Uterus (tissue), 4 donors: ENCODE results near the gene OSBPL9. TPM values are rescaled to one million over a fixed set of nuclear protein-coding genes. Genes with fewer than 3 reads are reported as not detected.

Source experiments
- DNase-seq, 2 donors: peaks; one replicate each; pipeline ENCODE4 v3.0.0-alpha.2; 2019 to 2020
- H3K27ac ChIP-seq, 2 donors: fragments of 200-600 bp; sonication (generic); 1 replicate in 1 of 2; 2 replicates in 1 of 2; pipeline ENCODE4 v1.5.1; 2016 to 2018
- H3K27me3 ChIP-seq, 2 donors: fragments of 200-600 bp; sonication (generic); one replicate each; pipeline ENCODE4 v1.5.1; 2018 to 2019; ENCODE audit warnings: control low read depth in 1 of 2
- H3K36me3 ChIP-seq, 2 donors: fragments of 200-600 bp; sonication (generic); one replicate each; pipeline ENCODE4 v1.5.1; 2019; ENCODE audit warnings: control low read depth in 1 of 2
- H3K4me1 ChIP-seq, 2 donors: fragments of 200-600 bp; sonication (generic); one replicate each; pipeline ENCODE4 v1.5.1; 2018 to 2019; ENCODE audit warnings: control low read depth in 1 of 2
- H3K4me3 ChIP-seq, 2 donors: fragments of 200-600 bp; sonication (generic); 1 replicate in 1 of 2; 2 replicates in 1 of 2; pipeline ENCODE4 v1.5.1; 2018 to 2019; ENCODE audit warnings: mild to moderate bottlenecking in 1 of 2
- H3K9me3 ChIP-seq, 2 donors: fragments of 200-600 bp; sonication (generic); one replicate each; pipeline ENCODE4 v1.5.1; 2019; ENCODE audit warnings: control low read depth in 1 of 2
- POLR2A ChIP-seq, 2 donors: fragments of 450-650 bp; IDR thresholded peaks; one replicate each; pipeline ENCODE4 v1.6.1; 2016; ENCODE audit warnings: antibody characterized with exemption in 2 of 2, mild to moderate bottlenecking in 1 of 2, moderate library complexity in 1 of 2
- intact Hi-C: fragments of 100-400 bp; cut with DNase I; formaldehyde crosslinking; loops from one replicate; pipeline ENCODE4 v1.15.1; 2023; ENCODE audit warnings: low total_unique reads
- total RNA-seq, 4 donors: library from RNA; depleted of rRNA in 3 of 4; stranded (reverse); fragments of >200 nt in 3 of 4; gene quantifications; one replicate each; pipeline versions ENCODE4 v1.1.0 to v1.2.4, GENCODE V29; 2014 to 2023
- TF ChIP-seq, protein P1 (sequence below), 4 experiments: fragments of 200-600 bp in 2 of 4; fragments of 450-650 bp in 2 of 4; sonication (generic) in 2 of 4; IDR thresholded peaks; one replicate each; pipeline ENCODE4 v1.5.1; 2016 to 2019; ENCODE audit warnings: antibody characterized with exemption in 4 of 4, mild to moderate bottlenecking in 2 of 4, moderate library complexity in 1 of 4
- donor health status: DM: yes; HTN: yes; CAD: no.

The OSBPL9 gene
- total RNA-seq, 4 donors from 2014 or later = 94.0 to 122 (median 108) TPM

DNA sequence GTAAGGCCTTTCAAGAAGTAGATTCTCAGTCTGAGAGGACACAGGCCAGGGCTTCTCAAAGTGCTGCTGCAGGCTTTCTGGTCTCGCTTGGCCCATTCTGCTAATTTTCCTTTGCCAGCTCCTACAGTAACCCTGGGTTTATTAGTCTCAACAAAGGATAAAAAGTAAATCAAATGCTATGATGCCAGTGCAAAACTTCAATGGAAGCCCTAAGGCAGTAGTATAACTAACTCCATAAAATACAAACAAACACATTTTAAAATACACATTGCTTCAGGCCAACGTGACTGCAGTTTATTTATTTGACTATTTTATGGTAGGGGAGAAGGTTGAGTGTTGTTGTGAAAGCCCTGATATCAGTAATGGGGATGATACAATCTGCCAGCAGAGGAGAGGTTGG is 172.0 kb downstream of the OSBPL9 start:
- Histone ChIP-seq H3K4me1 (no peaks in the 10 kb centered on the region), H3K4me3 (no peak overlapping the region), H3K36me3 (no peaks in the 10 kb centered on the region), H3K9me3 (no peaks in the 10 kb centered on the region), H3K27me3 (no peaks in the 10 kb centered on the region), H3K27ac (no peak overlapping the region)
- TF ChIP-seq, protein P1, sequence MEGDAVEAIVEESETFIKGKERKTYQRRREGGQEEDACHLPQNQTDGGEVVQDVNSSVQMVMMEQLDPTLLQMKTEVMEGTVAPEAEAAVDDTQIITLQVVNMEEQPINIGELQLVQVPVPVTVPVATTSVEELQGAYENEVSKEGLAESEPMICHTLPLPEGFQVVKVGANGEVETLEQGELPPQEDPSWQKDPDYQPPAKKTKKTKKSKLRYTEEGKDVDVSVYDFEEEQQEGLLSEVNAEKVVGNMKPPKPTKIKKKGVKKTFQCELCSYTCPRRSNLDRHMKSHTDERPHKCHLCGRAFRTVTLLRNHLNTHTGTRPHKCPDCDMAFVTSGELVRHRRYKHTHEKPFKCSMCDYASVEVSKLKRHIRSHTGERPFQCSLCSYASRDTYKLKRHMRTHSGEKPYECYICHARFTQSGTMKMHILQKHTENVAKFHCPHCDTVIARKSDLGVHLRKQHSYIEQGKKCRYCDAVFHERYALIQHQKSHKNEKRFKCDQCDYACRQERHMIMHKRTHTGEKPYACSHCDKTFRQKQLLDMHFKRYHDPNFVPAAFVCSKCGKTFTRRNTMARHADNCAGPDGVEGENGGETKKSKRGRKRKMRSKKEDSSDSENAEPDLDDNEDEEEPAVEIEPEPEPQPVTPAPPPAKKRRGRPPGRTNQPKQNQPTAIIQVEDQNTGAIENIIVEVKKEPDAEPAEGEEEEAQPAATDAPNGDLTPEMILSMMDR (IDR thresholded peaks at IDR 0.05) = no peak
- TF ChIP-seq POLR2A (IDR thresholded peaks at IDR 0.05) = no peak
- intact Hi-C loops = no loop called here
- no peak for DNase-seq

- no peaks in the 10 kb centered on the region for H3K27me3 ChIP-seq
- no peak for DNase-seq
- no peaks in the 10 kb centered on the region for H3K4me1 ChIP-seq
- no peak overlapping the region for H3K27ac ChIP-seq
- TF ChIP-seq POLR2A (IDR thresholded peaks at IDR 0.05) = no peak
- TF ChIP-seq, protein P1 (IDR thresholded peaks at IDR 0.05) = no peak
- intact Hi-C loops = no loop called here
- no peak overlapping the region for H3K4me3 ChIP-seq
- no peaks in the 10 kb centered on the region for H3K36me3 ChIP-seq
- H3K9me3 ChIP-seq = no peaks in the 10 kb centered on the region
Measured at GRCh38 chr1:51789342-51789741, 172.4 kb downstream of the OSBPL9 start.

DNA sequence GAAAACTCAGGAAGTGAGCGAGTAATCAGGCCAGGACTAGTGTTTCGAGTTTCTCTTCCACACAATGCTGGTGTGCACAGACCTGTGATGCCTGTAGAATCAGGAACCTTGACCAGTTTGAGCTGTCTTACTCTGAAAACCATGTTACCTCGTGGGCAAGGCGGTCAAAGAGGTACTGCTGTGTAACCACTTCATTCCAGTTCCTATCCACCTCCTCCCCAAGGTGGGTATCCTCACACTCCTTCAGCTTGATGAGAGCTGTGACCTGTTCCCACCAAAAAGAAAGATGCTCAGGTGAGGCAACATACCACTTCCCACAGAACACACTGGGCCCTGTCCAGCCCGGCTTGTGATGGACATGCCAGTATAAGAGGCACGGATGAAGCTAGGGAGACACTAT is 173.5 kb downstream of the OSBPL9 start:
- Histone ChIP-seq H3K9me3 (no peaks in the 10 kb centered on the region), H3K4me3 (no peak overlapping the region), H3K36me3 (no peaks in the 10 kb centered on the region), H3K27ac (no peak overlapping the region), H3K4me1 (no peaks in the 10 kb centered on the region), H3K27me3 (no peaks in the 10 kb centered on the region)
- intact Hi-C loops = no loop called here
- TF ChIP-seq POLR2A (IDR thresholded peaks at IDR 0.05) = no peak
- TF ChIP-seq, protein P1 (IDR thresholded peaks at IDR 0.05) = no peak
- no peak for DNase-seq

DNA sequence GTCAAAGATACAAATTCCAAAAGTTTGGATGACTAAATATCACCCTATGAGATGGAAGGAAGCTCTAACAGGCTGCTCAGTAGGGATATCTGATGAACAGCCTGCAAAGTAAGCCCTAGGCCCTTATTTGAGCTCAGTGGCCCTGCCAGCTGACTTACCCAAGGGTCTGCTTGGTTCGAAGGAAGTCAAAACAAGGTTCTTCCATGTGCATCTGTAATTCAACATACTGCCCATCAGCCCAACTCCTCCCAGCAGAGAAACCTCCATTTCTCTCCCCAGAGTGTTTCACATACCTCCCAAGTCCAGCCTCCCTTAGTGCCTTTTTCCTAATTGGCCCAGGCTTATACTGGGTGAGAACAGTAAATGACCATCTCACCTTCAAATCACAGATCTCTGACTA is 175.0 kb downstream of the OSBPL9 start:
- DNase-seq = no peak
- Histone ChIP-seq H3K27ac (no peak overlapping the region), H3K9me3 (no peaks in the 10 kb centered on the region), H3K36me3 (no peaks in the 10 kb centered on the region), H3K4me3 (no peak overlapping the region), H3K27me3 (no peaks in the 10 kb centered on the region), H3K4me1 (no peaks in the 10 kb centered on the region)
- intact Hi-C loops = no loop called here
- TF ChIP-seq, protein P1 (IDR thresholded peaks at IDR 0.05) = no peak
- no peak for TF ChIP-seq POLR2A (IDR thresholded peaks at IDR 0.05)

GRCh38 chr1:51792864-51793263 is 176.0 kb downstream of the OSBPL9 start:
- Histone ChIP-seq H3K36me3 (no peaks in the 10 kb centered on the region), H3K4me1 (no peaks in the 10 kb centered on the region), H3K4me3 (no peak overlapping the region), H3K9me3 (no peaks in the 10 kb centered on the region), H3K27me3 (no peaks in the 10 kb centered on the region), H3K27ac (no peak overlapping the region)
- no peak for DNase-seq
- TF ChIP-seq POLR2A (IDR thresholded peaks at IDR 0.05) = no peak
- TF ChIP-seq, protein P1 (IDR thresholded peaks at IDR 0.05) = no peak
- intact Hi-C loops = no loop called here
